T-helper 1 cell treated with Interleukin-12 subunit alpha and Interleukin-12 subunit beta and Interleukin-4 antibody, amounts not matched to agents 30 μg/mL and 1 μg/mL, for 36 hours (primary cell): ENCODE data around the gene PSAT1.
"Not testable (repeated sequence)": the region's sequence is repeated elsewhere in the genome, so short reads cannot be mapped to it uniquely, and the experiment has no call there.

Experiments
- H3K27ac Mint-ChIP-seq: one replicate; pipeline ENCODE4 v1.8.0; 2021; ENCODE audit warnings: mild to moderate bottlenecking, mixed read lengths
- H3K27me3 Mint-ChIP-seq: one replicate; pipeline ENCODE4 v1.8.0; 2021; ENCODE audit warnings: low read depth, mixed read lengths
- H3K36me3 Mint-ChIP-seq: one replicate; pipeline ENCODE4 v1.8.0; 2021; ENCODE audit warnings: low read depth, mixed read lengths
- H3K4me1 Mint-ChIP-seq: one replicate; pipeline ENCODE4 v1.8.0; 2021; ENCODE audit warnings: low read depth, mixed read lengths
- H3K4me3 Mint-ChIP-seq: one replicate; pipeline ENCODE4 v1.8.0; 2021; ENCODE audit warnings: mild to moderate bottlenecking, moderate library complexity, mixed read lengths
- H3K9me3 Mint-ChIP-seq: one replicate; pipeline ENCODE4 v1.8.0; 2021; ENCODE audit warnings: mixed read lengths

Gene PSAT1

DNA sequence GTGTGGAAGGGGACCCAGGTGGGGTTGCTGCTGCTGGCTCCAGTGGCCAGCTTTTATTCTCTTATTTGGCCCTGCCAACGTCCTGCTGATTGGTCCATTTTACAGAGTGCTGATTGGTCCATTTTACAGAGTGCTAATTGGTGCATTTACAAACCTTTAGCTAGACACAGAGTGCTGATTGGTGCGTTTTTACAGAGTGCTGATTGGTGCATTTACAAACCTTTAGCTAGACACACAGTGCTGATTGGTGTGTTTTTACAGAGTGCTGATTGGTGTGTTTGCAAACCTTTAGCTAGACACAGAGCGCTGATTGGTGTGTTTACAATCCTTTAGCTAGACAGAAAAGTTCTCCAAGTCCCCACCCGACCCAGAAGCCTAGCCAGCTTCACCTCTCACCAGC lies 12.7 kb upstream of the PSAT1 start:
- H3K27ac Mint-ChIP-seq, H3K9me3 Mint-ChIP-seq, H3K4me1 Mint-ChIP-seq, H3K36me3 Mint-ChIP-seq, H3K4me3 Mint-ChIP-seq: not testable (repeated sequence)
- H3K27me3 Mint-ChIP-seq, result peaks cover 10% of the 10 kb centered on the region

DNA sequence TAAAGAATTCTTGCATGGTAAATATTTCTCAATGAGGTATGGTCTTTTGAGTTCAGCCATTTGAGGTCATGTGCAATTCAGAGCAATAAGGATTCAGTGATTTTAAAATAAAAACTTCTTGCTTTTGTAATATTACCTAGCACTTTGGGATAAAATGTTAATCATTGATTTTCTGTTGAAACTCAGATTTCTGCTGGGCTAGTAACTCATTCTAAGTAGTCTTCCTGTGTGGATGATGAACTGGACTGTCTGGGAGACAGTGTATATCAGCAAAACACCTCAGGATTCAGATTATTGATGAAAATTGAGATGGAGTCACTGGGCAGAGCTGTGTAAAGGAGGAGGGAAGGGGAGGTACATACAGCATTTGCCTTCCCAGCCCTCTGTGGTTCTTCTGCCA lies 10.8 kb upstream of the PSAT1 start:
- Mint-ChIP-seq H3K27me3 (peaks cover 10% of the 10 kb centered on the region), H3K4me3 (no peak overlapping the region), H3K4me1 (no peaks in the 10 kb centered on the region), H3K9me3 (peaks cover 2% of the 10 kb centered on the region), H3K27ac (no peak overlapping the region), H3K36me3 (peaks cover 6% of the 10 kb centered on the region)

DNA sequence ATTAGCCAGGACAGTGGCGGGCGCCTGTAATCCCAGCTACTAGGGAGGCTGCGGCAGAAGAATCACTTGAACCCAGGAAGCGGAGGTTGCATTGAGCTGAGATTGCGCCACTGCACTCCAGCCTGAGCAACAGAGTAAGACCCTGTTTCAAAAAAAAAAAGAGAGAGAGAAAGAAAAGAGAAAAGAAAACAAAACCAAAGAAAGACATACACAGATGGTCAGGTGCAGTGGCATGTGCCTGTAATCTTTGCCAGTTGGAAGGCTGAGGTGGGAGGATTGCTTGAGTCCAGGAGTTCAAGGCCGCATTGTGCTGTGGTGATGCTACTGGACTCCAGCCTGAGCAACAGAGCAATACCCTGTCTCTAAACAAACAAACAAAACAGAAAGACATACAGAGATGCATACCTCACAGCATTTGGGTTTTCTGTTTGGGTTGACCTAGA lies 10.0 kb upstream of the PSAT1 start:
- H3K4me1 Mint-ChIP-seq, result peaks cover under 1% of the 10 kb centered on the region
- H3K36me3 Mint-ChIP-seq, result peaks cover 6% of the 10 kb centered on the region
- peaks cover 2% of the 10 kb centered on the region for H3K9me3 Mint-ChIP-seq

DNA sequence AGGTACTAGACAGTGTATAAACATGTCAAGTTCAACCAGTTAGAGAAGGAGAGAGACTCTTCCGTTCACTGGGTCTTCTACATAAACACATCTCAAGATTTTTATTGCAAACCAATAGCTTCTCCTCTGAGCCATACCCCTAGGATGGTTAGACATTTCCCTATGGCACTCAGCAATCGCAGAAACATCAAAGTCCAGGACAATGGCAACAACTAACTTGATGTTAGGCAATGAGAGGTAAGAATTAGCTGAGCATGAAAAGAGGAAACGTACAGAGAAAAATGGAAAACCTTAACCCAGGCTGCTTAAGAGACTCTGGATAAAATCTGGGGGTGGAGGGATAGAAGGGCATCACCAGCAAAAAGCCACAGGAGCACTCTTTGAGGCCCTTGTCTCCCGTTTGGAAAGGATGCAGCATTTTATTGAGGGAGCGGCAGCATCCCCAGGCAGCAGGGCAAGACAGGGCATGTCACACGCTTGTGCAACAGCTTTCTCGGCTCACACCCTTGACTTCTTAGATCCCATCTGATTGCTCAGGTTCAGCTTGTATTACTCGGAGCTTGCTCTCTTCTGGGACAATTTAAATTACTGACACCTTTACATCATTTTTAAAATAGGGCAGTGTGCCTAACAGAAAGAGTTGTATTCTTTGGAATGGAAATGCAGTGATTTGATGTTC lies 8.6 kb upstream of the PSAT1 start:
- Mint-ChIP-seq H3K36me3 (peaks cover 4% of the 10 kb centered on the region), H3K4me3 (no peak overlapping the region), H3K4me1 (peaks cover 10% of the 10 kb centered on the region), H3K27me3 (peaks cover 10% of the 10 kb centered on the region), H3K27ac (no peak overlapping the region), H3K9me3 (peaks cover 2% of the 10 kb centered on the region)

More for the DNA sequence above, 10.0 kb upstream of the PSAT1 start:
- H3K27me3 Mint-ChIP-seq, result peaks cover 10% of the 10 kb centered on the region
- H3K27ac Mint-ChIP-seq, result no peak overlapping the region
- H3K4me3 Mint-ChIP-seq, result no peak overlapping the region

DNA sequence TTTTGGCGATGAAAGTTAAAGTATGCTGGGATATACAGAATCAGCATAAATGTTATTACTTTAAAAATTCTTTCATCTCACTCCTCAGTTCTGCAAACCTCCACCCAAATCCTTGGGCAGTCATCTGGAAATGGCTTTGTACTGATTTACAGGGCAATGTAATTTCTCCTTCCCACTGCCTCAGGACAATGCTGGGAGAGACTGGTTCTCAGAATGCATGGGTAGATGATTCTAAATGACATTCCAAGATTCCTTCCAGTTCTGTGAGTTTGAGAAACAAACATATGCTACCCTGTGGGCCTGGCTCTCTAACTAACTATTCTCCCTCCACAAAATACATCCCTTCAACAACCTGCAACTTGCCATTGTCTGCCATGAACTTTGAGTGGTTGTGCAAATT lies 7.5 kb upstream of the PSAT1 start:
- Mint-ChIP-seq H3K4me1 (peaks cover 10% of the 10 kb centered on the region), H3K27ac (no peak overlapping the region), H3K9me3 (no peaks in the 10 kb centered on the region)

DNA sequence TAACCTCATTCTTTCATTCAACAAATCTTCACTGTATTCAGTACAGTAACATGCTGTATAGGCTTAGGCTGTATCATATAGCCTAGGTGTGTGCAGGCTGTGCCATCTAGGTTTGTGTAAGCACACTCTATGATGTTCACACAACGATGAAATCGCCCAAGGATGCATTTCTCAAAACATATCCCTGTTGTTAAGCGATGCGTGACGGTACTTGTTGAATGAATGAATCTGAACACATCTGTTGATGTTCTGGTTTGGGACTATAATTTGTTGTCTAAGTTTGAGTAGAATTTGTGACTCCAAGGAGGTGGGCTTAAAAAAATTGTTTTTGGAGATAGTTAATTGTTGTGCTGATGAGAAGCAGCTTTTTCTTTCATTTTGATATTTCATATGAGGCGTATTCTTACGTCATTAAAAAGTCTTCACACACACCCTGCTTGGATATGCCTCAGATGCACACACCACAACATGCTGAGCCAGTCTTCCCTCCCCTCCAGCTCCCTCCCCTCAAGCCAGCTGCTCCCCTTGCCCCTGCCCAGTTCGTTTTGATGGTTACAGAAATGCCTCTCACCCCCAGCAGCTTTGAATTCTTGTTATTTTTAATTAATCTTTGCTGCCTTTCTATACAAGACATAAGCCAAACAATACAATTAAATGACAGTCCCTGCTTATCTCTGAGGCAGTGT lies 5.5 kb upstream of the PSAT1 start:
- peaks cover 2% of the 10 kb centered on the region for H3K27me3 Mint-ChIP-seq
- peaks cover 14% of the 10 kb centered on the region for H3K4me1 Mint-ChIP-seq
- no peaks in the 10 kb centered on the region for H3K9me3 Mint-ChIP-seq
- H3K36me3 Mint-ChIP-seq, result no peaks in the 10 kb centered on the region
- H3K27ac Mint-ChIP-seq, result no peak overlapping the region
- H3K4me3 Mint-ChIP-seq, result no peak overlapping the region

More for the DNA sequence above, 7.5 kb upstream of the PSAT1 start:
- H3K36me3 Mint-ChIP-seq, result no peaks in the 10 kb centered on the region
- peaks cover 10% of the 10 kb centered on the region for H3K27me3 Mint-ChIP-seq
- H3K4me3 Mint-ChIP-seq, result no peak overlapping the region

DNA sequence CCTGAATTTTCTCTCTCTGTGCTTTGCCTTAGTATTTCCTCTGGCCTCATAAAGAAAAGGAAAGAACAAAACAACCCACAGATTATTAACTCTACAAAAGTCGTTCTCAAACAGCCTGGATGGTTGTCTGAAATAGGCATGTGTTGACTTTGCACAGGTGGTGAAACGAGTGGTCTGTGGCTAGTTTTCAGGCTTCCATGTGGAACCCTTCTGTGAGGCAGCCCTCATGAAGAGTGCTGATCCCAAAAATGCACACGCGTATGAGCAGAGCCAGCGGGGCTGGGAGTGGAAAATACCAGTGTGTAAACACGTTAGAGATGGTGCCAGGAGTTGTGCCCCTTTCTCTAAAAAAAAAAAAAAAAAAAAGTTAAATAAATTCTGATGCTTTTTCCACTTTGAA lies 4.9 kb upstream of the PSAT1 start:
- Mint-ChIP-seq H3K27ac (no peak overlapping the region), H3K4me1 (peaks cover 19% of the 10 kb centered on the region)

DNA sequence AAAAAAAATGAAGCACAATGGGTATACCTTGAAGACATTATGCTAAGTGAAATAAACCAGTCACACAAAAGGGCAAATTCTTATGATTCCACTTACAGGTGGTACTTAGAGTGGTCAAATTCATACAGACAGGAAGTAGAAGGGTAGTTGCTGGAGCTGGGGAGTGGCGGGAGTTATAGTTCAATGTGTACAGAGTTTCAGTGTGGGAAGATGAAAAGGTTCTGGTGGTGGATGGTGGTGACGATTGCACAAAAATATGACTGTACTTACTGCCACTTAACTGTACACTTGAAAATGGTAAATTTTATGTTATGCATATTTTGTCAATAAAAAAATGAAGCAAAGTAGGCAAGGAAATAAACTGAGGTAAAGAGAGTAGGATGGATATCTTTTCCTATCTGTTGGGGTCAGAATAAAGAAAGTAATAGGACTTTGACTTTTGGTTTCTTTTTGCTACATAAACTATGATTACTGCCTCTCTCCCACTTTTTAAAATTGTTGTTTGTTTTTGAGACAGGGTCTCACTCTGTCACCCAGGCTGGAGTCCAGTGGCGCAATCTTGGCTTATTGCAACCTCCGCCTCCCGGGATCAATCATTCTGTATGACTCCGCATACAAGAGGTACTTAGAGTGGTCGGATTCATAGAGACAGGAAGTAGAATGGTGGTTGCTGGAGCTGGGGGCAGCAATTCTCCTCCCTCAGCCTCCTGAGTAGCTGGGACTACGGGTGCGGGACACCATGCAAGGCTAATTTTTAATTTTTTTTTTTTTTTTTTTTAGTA lies 4.0 kb upstream of the PSAT1 start:
- Mint-ChIP-seq H3K36me3 (no peaks in the 10 kb centered on the region), H3K27me3 (no peaks in the 10 kb centered on the region), H3K4me1 (peaks cover 20% of the 10 kb centered on the region), H3K9me3 (no peaks in the 10 kb centered on the region), H3K27ac (peak overlapping the region; percentile 58), H3K4me3 (peak overlapping the region; percentile 70)

More for the DNA sequence above, 4.9 kb upstream of the PSAT1 start:
- Mint-ChIP-seq H3K4me3 (no peak overlapping the region), H3K9me3 (no peaks in the 10 kb centered on the region), H3K27me3 (no peaks in the 10 kb centered on the region), H3K36me3 (no peaks in the 10 kb centered on the region)

DNA sequence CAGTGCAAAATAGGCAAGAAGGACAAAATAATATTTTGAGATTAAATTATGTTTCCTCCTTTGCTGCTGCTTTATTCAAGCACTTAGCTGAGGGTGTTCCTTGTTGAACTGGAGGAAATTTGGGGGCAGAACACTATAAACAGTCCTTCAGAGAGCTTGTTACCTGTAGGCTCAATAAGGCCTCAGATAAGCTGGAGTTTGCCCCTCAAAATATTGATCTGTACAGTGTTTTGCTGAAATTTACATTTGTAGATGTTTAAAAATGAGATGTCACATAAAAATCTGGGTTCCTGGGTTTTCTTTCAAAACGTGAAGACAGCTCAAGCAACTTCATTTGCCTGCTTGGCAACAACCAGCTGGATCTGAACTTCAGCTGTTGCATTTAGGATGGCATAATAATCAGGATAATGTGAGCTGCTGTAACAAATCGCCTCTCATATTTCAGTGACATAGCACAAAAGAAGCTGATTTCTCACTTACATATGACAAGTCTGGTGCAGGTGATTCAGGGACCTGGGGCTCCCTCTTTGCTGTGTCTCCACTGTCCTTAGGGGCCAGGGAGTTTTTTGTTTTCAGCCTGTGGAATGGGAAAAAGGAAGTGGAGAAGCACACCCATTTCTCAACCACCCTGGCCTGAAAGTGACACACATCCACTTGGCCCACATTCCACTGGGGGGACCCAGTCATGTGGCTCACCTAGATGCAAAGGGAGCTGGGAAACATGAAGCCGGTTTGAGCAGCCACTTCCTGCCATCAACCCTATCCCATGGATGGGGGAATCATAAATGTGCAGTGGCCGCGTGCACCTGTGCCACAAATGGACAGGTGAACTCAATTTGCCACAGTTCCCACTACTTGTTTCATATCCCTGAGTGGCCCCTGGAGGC lies 2.4 kb upstream of the PSAT1 start:
- no peak overlapping the region for H3K4me3 Mint-ChIP-seq
- no peaks in the 10 kb centered on the region for H3K27me3 Mint-ChIP-seq

DNA sequence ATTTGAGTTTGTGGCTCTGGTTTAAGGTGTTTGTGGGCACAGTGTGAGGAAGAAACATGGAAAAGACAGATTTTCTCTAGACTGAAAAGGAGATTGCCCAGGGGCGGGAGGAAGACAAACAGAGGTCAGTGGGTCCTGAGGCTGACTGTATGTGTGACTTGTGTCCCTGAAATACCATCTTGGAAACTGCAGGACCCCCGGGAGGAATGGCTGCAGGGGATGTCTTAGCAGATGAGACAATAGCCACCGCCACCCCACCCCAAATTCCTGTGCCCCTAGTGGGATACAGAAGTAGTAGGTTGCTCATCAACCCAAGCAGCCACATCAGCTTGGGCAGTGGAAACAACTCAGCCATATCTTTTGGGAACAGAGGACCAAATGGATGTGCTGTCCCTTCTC lies 1.7 kb upstream of the PSAT1 start:
- H3K27me3 Mint-ChIP-seq, result no peaks in the 10 kb centered on the region
- H3K27ac Mint-ChIP-seq, result no peak overlapping the region
- H3K4me1 Mint-ChIP-seq, result peaks cover 32% of the 10 kb centered on the region

More for the DNA sequence above, 2.4 kb upstream of the PSAT1 start:
- Mint-ChIP-seq H3K27ac (no peak overlapping the region), H3K9me3 (no peaks in the 10 kb centered on the region), H3K36me3 (peaks cover 5% of the 10 kb centered on the region), H3K4me1 (peaks cover 27% of the 10 kb centered on the region)

DNA sequence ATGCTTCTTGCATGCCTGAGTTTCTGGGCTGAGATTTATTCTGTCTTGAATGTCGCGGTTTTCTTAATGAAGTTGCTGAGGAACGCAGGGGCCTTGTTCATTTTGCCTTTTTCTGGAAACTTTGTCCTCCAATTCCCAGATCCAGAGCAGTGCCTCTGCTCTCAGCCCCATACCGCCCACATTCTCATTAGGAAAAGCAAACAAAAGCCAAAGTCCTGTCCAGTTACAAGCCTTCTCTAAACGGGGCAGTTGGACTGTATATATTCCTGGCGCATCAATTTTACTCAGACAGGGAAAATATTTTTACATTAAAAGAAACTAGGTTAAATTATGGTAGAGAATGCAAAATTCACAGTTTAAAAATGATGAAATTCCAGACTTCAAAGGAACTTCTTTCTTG lies 1.2 kb upstream of the PSAT1 start:
- Mint-ChIP-seq H3K9me3 (no peaks in the 10 kb centered on the region), H3K4me3 (peak overlapping the region; percentile 29), H3K27ac (no peak overlapping the region), H3K36me3 (peaks cover 9% of the 10 kb centered on the region), H3K4me1 (peaks cover 34% of the 10 kb centered on the region), H3K27me3 (no peaks in the 10 kb centered on the region)

More for the DNA sequence above, 1.7 kb upstream of the PSAT1 start:
- H3K4me3 Mint-ChIP-seq, result no peak overlapping the region
- H3K9me3 Mint-ChIP-seq, result no peaks in the 10 kb centered on the region
- H3K36me3 Mint-ChIP-seq, result peaks cover 6% of the 10 kb centered on the region

DNA sequence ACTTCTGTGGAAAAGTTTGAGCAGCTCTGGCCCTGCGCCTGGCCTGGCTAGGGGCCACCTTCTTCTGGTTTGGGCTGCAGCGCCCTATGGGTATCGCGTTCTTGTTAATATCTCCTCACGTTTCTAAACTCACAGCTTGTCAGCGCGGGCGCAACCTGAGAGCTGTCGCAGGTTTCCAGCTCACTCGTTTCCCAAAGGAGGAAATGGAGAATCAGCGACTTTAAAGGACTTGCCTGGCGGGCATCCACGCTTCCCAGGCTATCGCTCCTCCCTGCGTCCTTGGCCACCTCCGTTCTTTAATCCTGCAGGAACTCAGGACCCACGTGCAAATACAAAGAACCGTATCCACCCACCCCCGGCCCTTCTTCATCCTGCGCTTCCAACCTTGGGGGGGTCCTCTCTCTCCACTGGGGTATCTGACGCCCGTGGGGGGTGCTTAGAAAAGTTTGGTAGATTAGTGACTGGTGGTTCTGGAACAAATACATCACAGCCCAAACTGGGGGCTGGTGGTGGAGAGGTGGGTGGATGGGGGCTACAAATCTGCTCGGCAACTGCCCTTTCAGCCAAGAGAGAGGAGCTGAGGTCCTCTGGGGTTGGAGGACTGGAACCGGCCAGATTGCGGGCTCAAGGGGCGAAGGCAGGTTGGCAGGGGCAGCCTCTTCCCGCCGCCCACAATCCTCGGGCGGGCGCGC lies 578 bp upstream of the PSAT1 start:
- Mint-ChIP-seq H3K27me3 (no peaks in the 10 kb centered on the region), H3K4me3 (peak overlapping the region; percentile 87), H3K4me1 (peaks cover 35% of the 10 kb centered on the region), H3K9me3 (no peaks in the 10 kb centered on the region), H3K27ac (peak overlapping the region; percentile 89), H3K36me3 (peaks cover 10% of the 10 kb centered on the region)

DNA sequence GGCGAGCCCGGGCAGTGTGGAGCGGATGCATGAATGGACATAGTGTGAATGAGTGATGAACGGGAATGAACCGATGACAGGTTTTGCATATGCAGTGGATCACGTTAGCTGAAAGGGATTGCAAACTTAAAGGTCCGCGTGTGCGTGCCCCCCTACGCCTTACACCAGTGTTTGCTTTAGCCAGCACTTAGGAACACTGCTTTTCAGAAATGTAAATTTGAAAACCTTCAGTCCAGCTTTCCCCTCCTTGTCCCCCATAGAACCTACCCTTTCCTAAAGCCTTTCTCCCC lies 692 bp downstream of the PSAT1 start:
- peaks cover 32% of the 10 kb centered on the region for H3K4me1 Mint-ChIP-seq
- H3K4me3 Mint-ChIP-seq, result peak overlapping the region; percentile 87
- H3K27ac Mint-ChIP-seq, result peak overlapping the region; percentile 86
- H3K36me3 Mint-ChIP-seq, result peaks cover 15% of the 10 kb centered on the region
- no peaks in the 10 kb centered on the region for H3K9me3 Mint-ChIP-seq
- no peaks in the 10 kb centered on the region for H3K27me3 Mint-ChIP-seq
